ENCODE results near the gene LBP. TPM values are rescaled to one million over a fixed set of nuclear protein-coding genes. Genes with fewer than 3 reads are reported as not detected.

The LBP gene
- total RNA-seq, 6 experiments from 2014 or later = 380 to 2,142 (median 1,251) TPM

DNA sequence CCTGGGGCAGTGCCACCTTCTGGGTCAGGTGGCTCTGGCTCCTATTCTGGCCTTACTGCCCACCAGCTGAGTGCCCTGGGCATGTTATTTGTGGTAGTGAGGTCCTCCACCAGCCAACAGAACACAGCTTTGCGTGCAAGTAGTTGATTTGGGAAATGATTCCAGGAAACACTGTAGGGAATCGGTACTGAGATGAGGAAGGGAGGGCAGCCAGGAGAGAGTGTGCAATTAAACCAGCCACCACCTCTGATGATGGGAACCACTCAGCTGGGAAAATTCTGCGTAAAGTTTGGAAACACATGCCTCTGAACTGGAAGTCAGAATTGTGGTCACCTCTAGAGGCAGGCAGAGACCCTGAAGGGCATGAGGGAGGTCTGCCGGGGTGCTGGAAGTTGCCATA is 459 bp downstream of the LBP start:
- intact Hi-C loops (cut with DNase I) = no loop called here

DNA sequence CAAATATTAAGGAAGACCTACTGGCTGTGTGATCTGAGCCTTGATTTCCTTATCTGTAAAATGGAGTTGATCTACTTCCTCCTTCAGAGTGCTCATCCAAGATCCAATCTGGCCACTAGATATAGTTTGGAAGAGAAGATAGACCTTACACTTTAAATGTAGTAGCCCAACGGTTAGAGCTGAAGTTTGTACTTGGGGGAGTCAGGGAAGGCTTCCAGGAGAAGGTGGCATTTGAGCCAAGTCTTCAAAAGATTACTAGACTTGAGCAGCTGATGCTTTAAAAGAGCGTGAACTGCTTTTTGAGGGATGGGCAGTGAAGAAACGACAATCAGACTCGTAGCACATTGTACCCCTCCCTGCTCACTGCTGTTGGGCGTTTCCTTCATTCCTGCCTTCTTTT is 3.6 kb downstream of the LBP start:
- no peak for ATAC-seq
- H3K27ac ChIP-seq = peak overlapping the region in 1 of 3 donors; percentile 96
- intact Hi-C loops (cut with DNase I) = no loop called here

More for the DNA sequence above, 459 bp downstream of the LBP start:
- peak overlapping the region; percentile 70 to 77 (median 70) for H3K4me3 ChIP-seq
- ATAC-seq = peak in 1 of 4 donors; percentile 3
- TF ChIP-seq, protein P1, sequence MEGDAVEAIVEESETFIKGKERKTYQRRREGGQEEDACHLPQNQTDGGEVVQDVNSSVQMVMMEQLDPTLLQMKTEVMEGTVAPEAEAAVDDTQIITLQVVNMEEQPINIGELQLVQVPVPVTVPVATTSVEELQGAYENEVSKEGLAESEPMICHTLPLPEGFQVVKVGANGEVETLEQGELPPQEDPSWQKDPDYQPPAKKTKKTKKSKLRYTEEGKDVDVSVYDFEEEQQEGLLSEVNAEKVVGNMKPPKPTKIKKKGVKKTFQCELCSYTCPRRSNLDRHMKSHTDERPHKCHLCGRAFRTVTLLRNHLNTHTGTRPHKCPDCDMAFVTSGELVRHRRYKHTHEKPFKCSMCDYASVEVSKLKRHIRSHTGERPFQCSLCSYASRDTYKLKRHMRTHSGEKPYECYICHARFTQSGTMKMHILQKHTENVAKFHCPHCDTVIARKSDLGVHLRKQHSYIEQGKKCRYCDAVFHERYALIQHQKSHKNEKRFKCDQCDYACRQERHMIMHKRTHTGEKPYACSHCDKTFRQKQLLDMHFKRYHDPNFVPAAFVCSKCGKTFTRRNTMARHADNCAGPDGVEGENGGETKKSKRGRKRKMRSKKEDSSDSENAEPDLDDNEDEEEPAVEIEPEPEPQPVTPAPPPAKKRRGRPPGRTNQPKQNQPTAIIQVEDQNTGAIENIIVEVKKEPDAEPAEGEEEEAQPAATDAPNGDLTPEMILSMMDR (IDR thresholded peaks at IDR 0.05) = no peak
- TF ChIP-seq POLR2A (IDR thresholded peaks at IDR 0.05) = no peak
- H3K9me3 ChIP-seq = no peaks in the 10 kb centered on the region
- no peak for DNase-seq
- peaks cover 0 to 18% (median 0%) of the 10 kb centered on the region in 4 donors for H3K36me3 ChIP-seq
- H3K27ac ChIP-seq = peak overlapping the region; percentile 85 to 96 (median 92)
- WGBS (ENCODE audit: insufficient coverage, low coverage, low lambda C conversion rate, missing lambda C conversion rate) = 15% methylated on average over 4 of the region's 4 CpGs
- peaks cover 0 to 66% (median 26%) of the 10 kb centered on the region in 4 donors for H3K4me1 ChIP-seq
- H3K27me3 ChIP-seq = no peaks in the 10 kb centered on the region

DNA sequence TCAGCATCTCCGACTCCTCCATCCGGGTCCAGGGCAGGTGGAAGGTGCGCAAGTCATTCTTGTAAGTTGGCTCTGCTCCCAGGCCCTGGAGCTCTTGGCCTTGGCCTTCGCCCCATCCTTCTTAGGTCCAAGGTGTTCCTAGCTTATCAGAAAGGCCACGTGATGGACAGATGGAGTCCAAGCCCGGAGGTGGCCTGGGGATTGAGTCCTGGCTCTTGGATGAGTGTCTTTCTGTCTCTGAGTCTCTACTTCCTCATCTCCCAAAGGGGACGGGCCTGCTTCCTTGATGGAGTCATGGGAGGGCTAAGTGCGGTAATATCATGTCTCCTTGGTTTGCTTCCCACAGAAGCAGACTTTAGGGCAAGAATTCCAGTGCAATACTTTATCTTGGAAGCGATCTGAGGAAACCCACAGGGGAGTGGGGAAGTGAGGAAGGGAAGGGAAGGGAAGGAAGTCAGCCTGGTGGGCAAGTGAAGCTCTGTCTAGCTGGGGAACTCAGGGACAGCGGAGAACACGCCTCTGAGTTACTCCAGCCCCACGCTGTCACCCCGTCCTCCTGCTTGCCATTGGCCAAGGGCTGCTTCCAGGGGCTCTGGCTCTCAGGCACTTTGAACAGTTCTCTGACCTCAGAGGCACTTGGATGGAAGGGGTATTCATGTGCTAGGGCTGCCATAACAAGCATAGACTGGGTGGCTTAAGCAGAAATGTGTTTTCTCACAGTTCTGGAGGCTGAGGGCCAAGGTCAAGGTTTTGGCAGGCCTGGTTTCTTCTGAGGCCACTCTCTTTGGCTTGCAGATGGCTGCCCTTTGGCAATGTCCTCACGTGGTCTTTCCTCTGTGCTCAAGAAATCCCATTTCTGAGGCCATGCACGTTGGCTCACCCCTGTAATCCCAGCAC is 4.8 kb downstream of the LBP start:
- H3K4me1 ChIP-seq = peaks cover 0 to 71% (median 20%) of the 10 kb centered on the region in 4 donors
- H3K27ac ChIP-seq = peak overlapping the region in 1 of 3 donors; percentile 37
- intact Hi-C loops (cut with DNase I) = no loop called here
- TF ChIP-seq, protein P1 (IDR thresholded peaks at IDR 0.05) = no peak
- no peak for TF ChIP-seq POLR2A (IDR thresholded peaks at IDR 0.05)
- no peaks in the 10 kb centered on the region for H3K27me3 ChIP-seq
- peak in 2 of 3 donors; percentile 58 to 62 for DNase-seq
- no peak for ATAC-seq
- WGBS (ENCODE audit: insufficient coverage, low coverage, low lambda C conversion rate, missing lambda C conversion rate) = 46% methylated on average over 11 of the region's 15 CpGs
- H3K9me3 ChIP-seq = no peaks in the 10 kb centered on the region
- peaks cover 0 to 26% (median 6%) of the 10 kb centered on the region in 4 donors for H3K36me3 ChIP-seq
- no peak overlapping the region for H3K4me3 ChIP-seq

More for the DNA sequence above, 3.6 kb downstream of the LBP start:
- H3K9me3 ChIP-seq = no peaks in the 10 kb centered on the region
- DNase-seq = no peak
- peaks cover 0 to 26% (median 6%) of the 10 kb centered on the region in 4 donors for H3K36me3 ChIP-seq
- TF ChIP-seq POLR2A (IDR thresholded peaks at IDR 0.05) = no peak
- TF ChIP-seq, protein P1 (IDR thresholded peaks at IDR 0.05) = no peak
- H3K27me3 ChIP-seq = no peaks in the 10 kb centered on the region
- H3K4me1 ChIP-seq = peaks cover 0 to 73% (median 21%) of the 10 kb centered on the region in 4 donors
- H3K4me3 ChIP-seq = peak overlapping the region in 1 of 3 donors; percentile 5
- 62% methylated on average over 5 of the region's 5 CpGs for WGBS (ENCODE audit: insufficient coverage, low coverage, low lambda C conversion rate, missing lambda C conversion rate)

DNA sequence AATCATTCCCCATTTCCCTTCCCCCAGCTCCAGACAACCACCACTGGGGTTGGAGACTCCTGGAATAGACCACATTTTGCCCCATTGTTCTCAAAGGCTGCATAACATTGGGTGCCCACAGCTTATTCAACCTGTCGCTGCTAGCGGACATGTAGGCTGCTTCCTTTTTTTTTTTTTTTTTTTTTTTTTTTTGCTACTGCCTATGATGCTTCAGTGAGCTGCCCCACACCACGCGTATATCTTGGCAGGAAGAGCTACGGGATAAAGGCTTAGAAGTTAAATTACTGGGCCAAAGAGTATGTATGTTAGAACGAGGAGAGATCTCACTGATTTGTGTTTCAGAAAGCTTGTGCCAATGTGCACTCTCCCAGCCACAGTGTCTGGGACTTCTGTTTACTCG is 7.0 kb downstream of the LBP start:
- 16% methylated on average over 7 of the region's 7 CpGs for WGBS (ENCODE audit: insufficient coverage, low coverage, low lambda C conversion rate, missing lambda C conversion rate)
- H3K36me3 ChIP-seq = peaks cover 0 to 46% (median 18%) of the 10 kb centered on the region in 4 donors
- H3K27ac ChIP-seq = peak overlapping the region in 2 of 3 donors; percentile 32 to 81
- intact Hi-C loops (cut with DNase I) = no loop called here
- H3K9me3 ChIP-seq = no peaks in the 10 kb centered on the region
- DNase-seq (no peak), ATAC-seq (no peak)
- no peaks in the 10 kb centered on the region for H3K27me3 ChIP-seq
- H3K4me3 ChIP-seq = no peak overlapping the region
- no peak for TF ChIP-seq POLR2A (IDR thresholded peaks at IDR 0.05)
- TF ChIP-seq, protein P1 (IDR thresholded peaks at IDR 0.05) = no peak
- peaks cover 0 to 89% (median 30%) of the 10 kb centered on the region in 4 donors for H3K4me1 ChIP-seq
